ENCODE data around the gene DPPA5. TPM values are rescaled to one million over a fixed set of nuclear protein-coding genes. Genes with fewer than 3 reads are reported as not detected.

DPPA5 gene
- total RNA-seq, 1 donor from 2014 or later, result not detected

DNA sequence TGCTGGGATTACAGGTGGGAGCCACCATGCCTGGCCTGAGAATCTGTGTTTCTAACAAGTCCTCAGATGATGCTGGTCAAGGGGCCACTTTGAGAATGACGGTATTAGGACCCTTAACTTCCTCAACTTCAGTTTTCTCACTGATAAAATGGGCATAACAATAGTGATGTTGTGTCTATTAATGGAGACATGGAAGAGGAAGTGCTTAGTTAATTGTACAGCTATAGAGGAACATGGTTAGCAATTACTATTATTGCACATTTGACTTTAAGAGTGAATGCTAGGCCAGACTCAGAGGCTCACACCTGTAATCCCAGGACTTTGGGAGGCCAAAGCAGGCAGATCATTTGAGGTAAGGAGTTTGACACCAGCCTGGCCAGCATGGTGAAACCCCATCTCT lies 12.7 kb downstream of the DPPA5 start:
- DNase-seq, result no peak
- no peaks in the 10 kb centered on the region for H3K27me3 Mint-ChIP-seq (ENCODE audit: unreplicated experiment)
- H3K4me3 Mint-ChIP-seq (ENCODE audit: unreplicated experiment), result no peak overlapping the region
- no peaks in the 10 kb centered on the region for H3K4me1 Mint-ChIP-seq (ENCODE audit: low read depth, unreplicated experiment)
- H3K9me3 Mint-ChIP-seq (ENCODE audit: unreplicated experiment), result no peaks in the 10 kb centered on the region
- TF ChIP-seq, protein P1, sequence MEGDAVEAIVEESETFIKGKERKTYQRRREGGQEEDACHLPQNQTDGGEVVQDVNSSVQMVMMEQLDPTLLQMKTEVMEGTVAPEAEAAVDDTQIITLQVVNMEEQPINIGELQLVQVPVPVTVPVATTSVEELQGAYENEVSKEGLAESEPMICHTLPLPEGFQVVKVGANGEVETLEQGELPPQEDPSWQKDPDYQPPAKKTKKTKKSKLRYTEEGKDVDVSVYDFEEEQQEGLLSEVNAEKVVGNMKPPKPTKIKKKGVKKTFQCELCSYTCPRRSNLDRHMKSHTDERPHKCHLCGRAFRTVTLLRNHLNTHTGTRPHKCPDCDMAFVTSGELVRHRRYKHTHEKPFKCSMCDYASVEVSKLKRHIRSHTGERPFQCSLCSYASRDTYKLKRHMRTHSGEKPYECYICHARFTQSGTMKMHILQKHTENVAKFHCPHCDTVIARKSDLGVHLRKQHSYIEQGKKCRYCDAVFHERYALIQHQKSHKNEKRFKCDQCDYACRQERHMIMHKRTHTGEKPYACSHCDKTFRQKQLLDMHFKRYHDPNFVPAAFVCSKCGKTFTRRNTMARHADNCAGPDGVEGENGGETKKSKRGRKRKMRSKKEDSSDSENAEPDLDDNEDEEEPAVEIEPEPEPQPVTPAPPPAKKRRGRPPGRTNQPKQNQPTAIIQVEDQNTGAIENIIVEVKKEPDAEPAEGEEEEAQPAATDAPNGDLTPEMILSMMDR (IDR thresholded peaks at IDR 0.05; ENCODE audit: partially characterized antibody, unreplicated experiment), result no peak
- no peak overlapping the region for H3K27ac Mint-ChIP-seq (ENCODE audit: unreplicated experiment)
- no peaks in the 10 kb centered on the region for H3K36me3 Mint-ChIP-seq (ENCODE audit: unreplicated experiment)

DNA sequence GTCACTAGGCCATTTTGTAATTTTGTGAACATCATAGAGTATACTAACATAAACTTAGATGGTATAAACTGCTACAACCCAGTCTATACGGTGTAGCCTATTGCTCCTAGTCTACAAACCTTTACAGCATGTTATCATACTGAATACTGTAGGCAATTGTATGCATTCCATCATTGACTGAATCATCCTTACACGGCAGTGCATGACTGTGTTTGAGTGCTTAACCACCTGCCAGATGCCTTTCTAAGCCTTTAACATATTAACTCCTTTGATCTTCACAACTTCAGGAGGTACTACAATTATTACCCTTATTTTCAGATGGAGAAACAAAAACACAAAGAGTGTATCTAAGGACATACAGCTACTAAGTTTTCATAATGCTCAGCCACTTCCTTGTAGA lies 14.0 kb downstream of the DPPA5 start:
- Mint-ChIP-seq H3K36me3 (ENCODE audit: unreplicated experiment) (no peaks in the 10 kb centered on the region), H3K27me3 (ENCODE audit: unreplicated experiment) (no peaks in the 10 kb centered on the region), H3K9me3 (ENCODE audit: unreplicated experiment) (no peaks in the 10 kb centered on the region), H3K27ac (ENCODE audit: unreplicated experiment) (no peak overlapping the region), H3K4me1 (ENCODE audit: low read depth, unreplicated experiment) (no peaks in the 10 kb centered on the region), H3K4me3 (ENCODE audit: unreplicated experiment) (no peak overlapping the region)
- TF ChIP-seq, protein P1 (IDR thresholded peaks at IDR 0.05; ENCODE audit: partially characterized antibody, unreplicated experiment), result no peak
- DNase-seq, result no peak

DNA sequence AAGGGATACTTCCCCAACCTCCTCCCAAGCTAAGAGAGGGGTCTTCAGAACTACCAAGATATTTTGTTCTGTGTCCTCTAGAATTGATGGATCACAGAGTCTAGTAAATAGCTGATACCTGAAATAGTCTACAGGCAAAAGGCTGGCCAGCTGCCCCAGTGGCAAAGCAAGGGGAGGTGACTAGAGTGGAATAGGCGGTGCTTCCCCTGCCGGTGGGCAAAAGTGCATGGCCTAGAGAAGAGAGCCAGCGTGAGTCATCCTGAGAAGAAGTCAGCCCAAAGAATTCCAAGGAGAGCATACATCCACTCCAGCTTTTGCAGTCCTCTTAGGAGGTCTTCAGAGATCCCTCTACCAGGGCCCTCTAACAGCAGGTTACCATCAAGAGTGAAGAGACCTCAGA lies 14.7 kb downstream of the DPPA5 start:
- Mint-ChIP-seq H3K9me3 (ENCODE audit: unreplicated experiment) (no peaks in the 10 kb centered on the region), H3K4me3 (ENCODE audit: unreplicated experiment) (no peak overlapping the region), H3K27ac (ENCODE audit: unreplicated experiment) (no peak overlapping the region), H3K27me3 (ENCODE audit: unreplicated experiment) (no peaks in the 10 kb centered on the region), H3K36me3 (ENCODE audit: unreplicated experiment) (no peaks in the 10 kb centered on the region), H3K4me1 (ENCODE audit: low read depth, unreplicated experiment) (no peaks in the 10 kb centered on the region)
- TF ChIP-seq, protein P1 (IDR thresholded peaks at IDR 0.05; ENCODE audit: partially characterized antibody, unreplicated experiment), result no peak
- DNase-seq, result no peak

DNA sequence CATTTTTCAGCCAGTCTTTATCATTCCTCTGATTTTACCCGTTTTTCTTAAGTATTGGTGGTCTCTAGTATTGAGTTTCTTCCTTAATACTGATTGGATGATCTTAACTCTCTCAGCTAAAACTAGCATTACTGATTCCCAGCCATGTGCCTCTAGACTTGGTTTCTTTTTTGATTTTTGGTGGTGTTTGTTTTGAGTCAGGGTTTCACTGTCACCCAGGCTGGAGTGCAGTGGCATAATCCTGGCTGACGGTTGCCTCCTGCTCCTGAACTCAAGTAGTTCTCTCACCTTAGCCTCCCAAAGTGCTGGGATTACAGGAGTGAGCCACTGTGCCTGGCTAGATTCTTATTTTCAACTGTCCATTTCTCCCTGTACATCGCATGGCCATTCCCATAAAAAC lies 24.9 kb downstream of the DPPA5 start:
- Mint-ChIP-seq H3K4me1 (ENCODE audit: low read depth, unreplicated experiment) (no peaks in the 10 kb centered on the region), H3K27ac (ENCODE audit: unreplicated experiment) (no peak overlapping the region), H3K4me3 (ENCODE audit: unreplicated experiment) (no peak overlapping the region), H3K9me3 (ENCODE audit: unreplicated experiment) (no peaks in the 10 kb centered on the region), H3K36me3 (ENCODE audit: unreplicated experiment) (no peaks in the 10 kb centered on the region), H3K27me3 (ENCODE audit: unreplicated experiment) (no peaks in the 10 kb centered on the region)
- DNase-seq, result no peak
- TF ChIP-seq, protein P1 (IDR thresholded peaks at IDR 0.05; ENCODE audit: partially characterized antibody, unreplicated experiment), result no peak

DNA sequence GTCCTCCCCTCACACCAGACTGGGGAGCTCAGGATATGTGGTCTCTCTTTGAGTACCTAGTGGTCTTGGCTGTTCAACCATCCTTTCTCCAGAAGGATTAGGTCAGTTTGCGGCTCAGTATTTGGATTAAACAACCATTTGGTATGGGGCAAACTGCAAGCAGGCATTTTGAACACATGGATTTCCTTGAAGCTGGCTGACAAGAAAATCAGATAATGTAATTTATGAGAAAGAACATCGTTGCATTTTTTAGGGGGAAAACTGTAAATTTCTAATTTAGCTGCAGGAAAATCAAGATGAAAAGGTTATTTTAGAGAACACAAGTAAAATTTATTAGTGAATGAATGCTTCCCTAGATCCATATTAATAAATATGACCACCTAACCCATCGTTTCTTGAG lies 25.3 kb downstream of the DPPA5 start:
- TF ChIP-seq, protein P1 (IDR thresholded peaks at IDR 0.05; ENCODE audit: partially characterized antibody, unreplicated experiment), result no peak
- H3K27ac Mint-ChIP-seq (ENCODE audit: unreplicated experiment), result no peak overlapping the region
- no peaks in the 10 kb centered on the region for H3K4me1 Mint-ChIP-seq (ENCODE audit: low read depth, unreplicated experiment)
- no peaks in the 10 kb centered on the region for H3K9me3 Mint-ChIP-seq (ENCODE audit: unreplicated experiment)
- DNase-seq, result no peak
- H3K36me3 Mint-ChIP-seq (ENCODE audit: unreplicated experiment), result no peaks in the 10 kb centered on the region
- H3K4me3 Mint-ChIP-seq (ENCODE audit: unreplicated experiment), result no peak overlapping the region
- H3K27me3 Mint-ChIP-seq (ENCODE audit: unreplicated experiment), result no peaks in the 10 kb centered on the region

Data from glutamatergic neuron (in vitro differentiated cells).